ENCODE data around the gene RPS19BP1. TPM values are rescaled to one million over a fixed set of nuclear protein-coding genes. Genes with fewer than 3 reads are reported as not detected.

The RPS19BP1 gene
- polyA plus RNA-seq, 1 experiment: 66.7 TPM

DNA sequence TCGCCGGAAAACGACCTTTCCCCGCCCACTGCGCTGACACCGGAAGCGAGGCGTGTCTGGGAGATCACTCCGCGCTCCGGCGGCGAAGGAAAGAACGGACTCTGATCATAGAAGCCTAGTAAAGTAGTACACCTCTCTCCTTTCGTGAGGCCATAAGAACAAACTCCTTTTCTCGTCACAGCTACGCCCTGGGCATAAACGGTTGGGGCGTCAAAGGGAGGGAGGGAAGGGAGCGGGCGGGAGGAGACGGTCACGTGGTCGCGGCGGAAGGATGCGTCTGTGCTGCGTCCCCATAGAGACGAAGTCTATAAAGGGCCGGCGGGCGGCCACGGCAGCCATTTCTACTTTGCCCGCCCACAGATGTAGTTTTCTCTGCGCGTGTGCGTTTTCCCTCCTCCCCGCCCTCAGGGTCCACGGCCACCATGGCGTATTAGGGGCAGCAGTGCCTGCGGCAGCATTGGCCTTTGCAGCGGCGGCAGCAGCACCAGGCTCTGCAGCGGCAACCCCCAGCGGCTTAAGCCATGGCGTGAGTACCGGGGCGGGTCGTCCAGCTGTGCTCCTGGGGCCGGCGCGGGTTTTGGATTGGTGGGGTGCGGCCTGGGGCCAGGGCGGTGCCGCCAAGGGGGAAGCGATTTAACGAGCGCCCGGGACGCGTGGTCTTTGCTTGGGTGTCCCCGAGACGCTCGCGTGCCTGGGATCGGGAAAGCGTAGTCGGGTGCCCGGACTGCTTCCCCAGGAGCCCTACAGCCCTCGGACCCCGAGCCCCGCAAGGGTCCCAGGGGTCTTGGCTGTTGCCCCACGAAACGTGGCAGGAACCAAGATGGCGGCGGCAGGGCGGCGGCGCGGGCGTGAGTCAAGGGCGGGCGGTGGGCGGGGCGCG, 12.1 kb downstream of the RPS19BP1 start, which contains the start of gene ATF4:
Gene ATF4 (plus strand): TSS at position 337 of the 880 bp plus-strand sequence. CDS start 884 bp downstream, outside the sequence.
- no peak for DNase-seq (ENCODE audit: low read depth)
- CTCF ChIA-PET: interaction anchor here (0.9 to 1.2 kb wide), 11 partner anchors 8 to 203 kb away, joined by 3 to 7 read pairs (median 4); partner anchors contain the start of genes MIEF1, RPL3 and TAB1
- Histone ChIP-seq H3K36me3 (ENCODE audit: control insufficient read depth, insufficient read depth, low read length) (peaks cover 27% of the 10 kb centered on the region), H3K4me3 (ENCODE audit: low read depth, low read length) (peak within 1 kb of the TSS; percentile 88), H3K27me3 (ENCODE audit: control insufficient read depth, insufficient read depth, low read length) (no peaks in the 10 kb centered on the region)
- POLR2A ChIA-PET: interaction anchor here (0.5 to 1.0 kb wide), 9 partner anchors 9 to 813 kb away, joined by 3 to 18 read pairs (median 4); partner anchors contain the start of genes MIEF1 and RPL3
- TF ChIP-seq, protein P1, sequence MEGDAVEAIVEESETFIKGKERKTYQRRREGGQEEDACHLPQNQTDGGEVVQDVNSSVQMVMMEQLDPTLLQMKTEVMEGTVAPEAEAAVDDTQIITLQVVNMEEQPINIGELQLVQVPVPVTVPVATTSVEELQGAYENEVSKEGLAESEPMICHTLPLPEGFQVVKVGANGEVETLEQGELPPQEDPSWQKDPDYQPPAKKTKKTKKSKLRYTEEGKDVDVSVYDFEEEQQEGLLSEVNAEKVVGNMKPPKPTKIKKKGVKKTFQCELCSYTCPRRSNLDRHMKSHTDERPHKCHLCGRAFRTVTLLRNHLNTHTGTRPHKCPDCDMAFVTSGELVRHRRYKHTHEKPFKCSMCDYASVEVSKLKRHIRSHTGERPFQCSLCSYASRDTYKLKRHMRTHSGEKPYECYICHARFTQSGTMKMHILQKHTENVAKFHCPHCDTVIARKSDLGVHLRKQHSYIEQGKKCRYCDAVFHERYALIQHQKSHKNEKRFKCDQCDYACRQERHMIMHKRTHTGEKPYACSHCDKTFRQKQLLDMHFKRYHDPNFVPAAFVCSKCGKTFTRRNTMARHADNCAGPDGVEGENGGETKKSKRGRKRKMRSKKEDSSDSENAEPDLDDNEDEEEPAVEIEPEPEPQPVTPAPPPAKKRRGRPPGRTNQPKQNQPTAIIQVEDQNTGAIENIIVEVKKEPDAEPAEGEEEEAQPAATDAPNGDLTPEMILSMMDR (IDR thresholded peaks at IDR 0.05; ENCODE audit: insufficient read depth, low read depth, low read length): no peak

DNA sequence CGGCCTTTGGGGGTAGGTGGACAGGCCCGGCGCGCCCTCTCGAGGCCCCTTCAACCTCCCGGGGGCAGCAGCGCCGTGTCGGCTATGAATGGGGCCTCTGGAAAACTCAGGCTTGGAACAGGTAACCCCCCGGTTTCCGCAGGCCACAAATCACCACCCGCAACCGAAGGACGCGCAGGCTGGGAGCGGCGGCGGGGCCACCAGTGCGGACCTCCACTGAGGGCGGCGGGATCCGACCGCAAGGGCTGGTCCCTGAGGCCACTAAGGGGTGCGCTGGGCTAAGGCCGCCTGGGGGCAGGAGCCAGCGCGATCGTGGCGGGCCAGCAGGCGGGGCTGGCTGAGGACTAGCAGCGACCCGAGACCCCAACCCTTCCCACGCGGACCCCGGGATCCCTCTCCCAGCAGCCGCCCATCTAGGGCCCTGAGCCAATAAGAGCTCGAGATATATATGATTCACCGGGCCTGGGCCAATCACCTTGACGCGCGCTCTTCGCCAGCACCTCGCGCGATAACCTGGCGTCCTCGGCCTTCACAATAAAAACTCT, 12.8 kb downstream of the RPS19BP1 start:
- peaks cover 33% of the 10 kb centered on the region for H3K36me3 ChIP-seq (ENCODE audit: control insufficient read depth, insufficient read depth, low read length)
- CTCF ChIA-PET: interaction anchor here (0.9 to 1.2 kb wide), 9 partner anchors 9 to 202 kb away, joined by 3 to 7 read pairs (median 4); partner anchors contain the start of genes MIEF1, RPL3 and TAB1
- TF ChIP-seq, protein P1 (IDR thresholded peaks at IDR 0.05; ENCODE audit: insufficient read depth, low read depth, low read length): peak; percentile 53
- H3K27me3 ChIP-seq (ENCODE audit: control insufficient read depth, insufficient read depth, low read length): no peaks in the 10 kb centered on the region
- POLR2A ChIA-PET: interaction anchor here (0.5 to 1.0 kb wide), 8 partner anchors 9 to 812 kb away, joined by 3 to 18 read pairs (median 4); partner anchors contain the start of genes MIEF1 and RPL3
- H3K4me3 ChIP-seq (ENCODE audit: low read depth, low read length): peak overlapping the region; percentile 88
- DNase-seq (ENCODE audit: low read depth): peak; percentile 91

DNA sequence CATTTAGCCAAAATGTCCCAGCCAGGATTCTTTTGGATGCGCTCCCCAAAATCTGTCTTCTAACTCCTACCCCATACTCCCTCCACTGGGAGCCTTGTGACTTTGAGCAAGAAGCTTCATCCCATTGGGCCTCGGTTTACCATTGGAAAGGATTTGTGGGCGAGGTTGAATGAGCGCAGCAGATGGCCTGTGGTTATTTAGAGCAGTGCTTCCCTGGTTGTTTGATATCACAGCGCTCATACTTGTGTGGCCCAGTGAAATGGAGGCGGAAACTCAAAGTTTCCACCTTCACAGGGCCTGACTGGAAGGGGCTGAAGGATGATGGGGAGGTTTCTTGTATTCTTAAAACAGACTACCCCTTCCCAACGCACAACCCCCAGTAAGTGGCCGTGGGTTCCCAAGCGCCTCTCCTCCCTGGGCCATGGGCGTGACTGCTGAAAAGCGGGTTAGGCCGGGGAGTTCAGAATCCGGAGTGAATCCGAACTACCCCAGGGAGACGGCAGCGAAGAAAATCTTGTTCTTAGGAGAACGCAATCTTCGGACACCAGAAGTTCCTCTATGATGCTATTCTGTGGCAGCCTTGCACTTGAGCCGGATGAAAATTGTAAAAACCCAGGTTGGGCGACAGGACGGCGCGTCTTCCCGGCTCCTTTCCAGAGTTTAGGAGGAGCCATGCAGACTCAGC, 13.4 kb downstream of the RPS19BP1 start:
- POLR2A ChIA-PET: interaction anchor here (0.5 to 1.0 kb wide), 6 partner anchors 10 to 525 kb away, joined by 3 to 18 read pairs (median 6); partner anchors contain the start of genes MIEF1 and RPL3
- no peak for DNase-seq (ENCODE audit: low read depth)
- CTCF ChIA-PET: interaction anchor here (0.9 to 2.8 kb wide), 9 partner anchors 9 to 349 kb away, joined by 3 to 11 read pairs (median 5); partner anchors contain the start of genes MIEF1 and RPL3
- Histone ChIP-seq H3K4me3 (ENCODE audit: low read depth, low read length) (peak overlapping the region; percentile 88), H3K27me3 (ENCODE audit: control insufficient read depth, insufficient read depth, low read length) (no peaks in the 10 kb centered on the region), H3K36me3 (ENCODE audit: control insufficient read depth, insufficient read depth, low read length) (peaks cover 30% of the 10 kb centered on the region)
- TF ChIP-seq, protein P1 (IDR thresholded peaks at IDR 0.05; ENCODE audit: insufficient read depth, low read depth, low read length): no peak

DNA sequence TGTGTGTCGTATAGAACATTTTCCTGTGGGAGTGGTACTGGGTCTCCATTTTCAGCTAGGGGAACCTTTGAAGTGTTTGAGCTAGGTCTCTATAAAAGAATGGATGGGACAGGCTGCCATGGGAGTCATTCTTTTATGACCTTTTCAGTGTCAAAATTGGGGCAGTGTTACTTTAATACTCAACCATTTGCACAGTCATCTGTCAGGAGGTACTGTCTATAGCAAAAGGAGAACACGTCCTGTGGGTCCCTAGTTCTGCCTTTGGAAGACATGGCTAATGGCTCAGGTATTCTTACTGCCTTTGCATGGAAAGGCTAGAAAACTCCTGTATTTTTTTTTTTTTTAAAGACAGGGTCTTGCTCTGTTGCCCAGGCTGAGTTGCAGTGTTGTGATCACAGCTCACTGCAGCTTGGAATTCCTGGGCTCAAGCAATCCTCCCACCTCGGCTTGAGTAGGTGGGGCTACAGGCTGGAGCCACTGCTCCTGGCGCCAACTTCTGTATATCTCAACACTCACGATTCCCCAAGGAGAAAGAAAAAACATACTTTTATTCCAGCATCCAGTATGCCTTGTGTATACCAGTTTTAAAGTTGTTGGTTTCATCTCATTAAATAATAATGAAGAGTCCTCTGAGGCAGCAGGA, 14.3 kb downstream of the RPS19BP1 start:
- no peak for DNase-seq (ENCODE audit: low read depth)
- Histone ChIP-seq H3K36me3 (ENCODE audit: control insufficient read depth, insufficient read depth, low read length) (peaks cover 34% of the 10 kb centered on the region), H3K4me3 (ENCODE audit: low read depth, low read length) (no peak overlapping the region), H3K27me3 (ENCODE audit: control insufficient read depth, insufficient read depth, low read length) (no peaks in the 10 kb centered on the region)
- POLR2A ChIA-PET: no interaction called here
- CTCF ChIA-PET: interaction anchor here (0.9 to 3.6 kb wide), 10 partner anchors 8 to 348 kb away, joined by 3 to 28 read pairs (median 8); partner anchors contain the start of genes MIEF1 and TAB1
- TF ChIP-seq, protein P1 (IDR thresholded peaks at IDR 0.05; ENCODE audit: insufficient read depth, low read depth, low read length): no peak

Measured in BJ (cell line).